Mucosa of descending colon (tissue), 3 donors: ENCODE data around the gene CXCL3. TPM values are rescaled to one million over a fixed set of nuclear protein-coding genes. Genes with fewer than 3 reads are reported as not detected.

Source experiments
- ATAC-seq: fragments of 200-7000 bp; cut with Tn5 transposase; one replicate; pipeline ENCODE4 v1.9.1; 2020; ENCODE audit warnings: mild to moderate bottlenecking, moderate library complexity
- DNase-seq, 3 donors: peaks; one replicate each; pipeline ENCODE4 v3.0.0-alpha.2; 2020
- H3K36me3 ChIP-seq: fragments of 200-600 bp; one replicate; pipeline ENCODE4 v1.8.0; 2021; ENCODE audit warnings: low read depth, mild to moderate bottlenecking
- H3K4me1 ChIP-seq: fragments of 200-600 bp; one replicate; pipeline ENCODE4 v1.8.0; 2021; ENCODE audit warnings: low read depth, mild to moderate bottlenecking
- H3K4me3 ChIP-seq: fragments of 200-600 bp; one replicate; pipeline ENCODE4 v1.8.0; 2021; ENCODE audit warnings: mild to moderate bottlenecking
- H3K9me3 ChIP-seq: fragments of 200-600 bp; one replicate; pipeline ENCODE4 v1.8.0; 2021; ENCODE audit warnings: mild to moderate bottlenecking
- intact Hi-C, 2 donors: fragments of 100-400 bp; cut with DNase I in 1 of 2; cut with micrococcal nuclease in 1 of 2; formaldehyde crosslinking; loops; one replicate each; pipeline versions ENCODE4 v1.11.0 to v1.11.1; 2022; cut with DNase I, micrococcal nuclease
- total RNA-seq, 3 donors: library from RNA; stranded (reverse); fragmentation: NEBNext Ultra II Directional in 2 of 3; extraction: Animal tissue kit (Norgen Biotek cat#: 25700) in 2 of 3; gene quantifications; one replicate each; pipeline versions ENCODE4 v1.2.1 to v1.2.4, GENCODE V29; 2021 to 2023
- TF ChIP-seq, protein P1 (sequence below): fragments of 200-600 bp; IDR thresholded peaks from one replicate; pipeline ENCODE4 v1.8.0; 2022; ENCODE audit warnings: antibody characterized with exemption, mild to moderate bottlenecking
- donor health status: DM: no; HTN: no; CAD: no; lungs with moderate emphysema.
- donor health status: DM: no; HTN: no; CAD: no.
- donor health status: DM: no; HTN: yes; CAD: no.

Gene CXCL3
- total RNA-seq, 3 donors from 2014 or later = 2.7 to 30.8 (median 3.9) TPM

DNA sequence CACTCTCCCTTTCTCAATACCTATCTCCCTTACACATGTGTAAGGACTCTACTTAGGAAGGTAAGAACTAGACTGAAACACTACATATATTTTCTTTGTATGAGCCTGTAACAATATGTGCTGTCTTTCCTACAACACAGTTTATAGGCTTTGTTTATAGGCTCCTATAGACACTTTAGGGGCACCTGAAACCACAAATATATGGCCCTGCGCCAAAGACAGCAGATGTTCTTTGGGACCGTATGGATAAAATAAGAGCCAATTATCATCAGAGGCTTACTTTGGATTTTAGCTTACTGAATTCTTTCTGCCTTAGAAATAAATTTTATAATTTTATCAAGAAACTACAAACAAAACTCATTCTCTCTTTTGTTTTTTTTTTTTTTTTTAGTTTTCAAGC lies 16.6 kb upstream of the CXCL3 start:
- H3K36me3 ChIP-seq = no peaks in the 10 kb centered on the region
- H3K9me3 ChIP-seq = no peaks in the 10 kb centered on the region
- TF ChIP-seq, protein P1, sequence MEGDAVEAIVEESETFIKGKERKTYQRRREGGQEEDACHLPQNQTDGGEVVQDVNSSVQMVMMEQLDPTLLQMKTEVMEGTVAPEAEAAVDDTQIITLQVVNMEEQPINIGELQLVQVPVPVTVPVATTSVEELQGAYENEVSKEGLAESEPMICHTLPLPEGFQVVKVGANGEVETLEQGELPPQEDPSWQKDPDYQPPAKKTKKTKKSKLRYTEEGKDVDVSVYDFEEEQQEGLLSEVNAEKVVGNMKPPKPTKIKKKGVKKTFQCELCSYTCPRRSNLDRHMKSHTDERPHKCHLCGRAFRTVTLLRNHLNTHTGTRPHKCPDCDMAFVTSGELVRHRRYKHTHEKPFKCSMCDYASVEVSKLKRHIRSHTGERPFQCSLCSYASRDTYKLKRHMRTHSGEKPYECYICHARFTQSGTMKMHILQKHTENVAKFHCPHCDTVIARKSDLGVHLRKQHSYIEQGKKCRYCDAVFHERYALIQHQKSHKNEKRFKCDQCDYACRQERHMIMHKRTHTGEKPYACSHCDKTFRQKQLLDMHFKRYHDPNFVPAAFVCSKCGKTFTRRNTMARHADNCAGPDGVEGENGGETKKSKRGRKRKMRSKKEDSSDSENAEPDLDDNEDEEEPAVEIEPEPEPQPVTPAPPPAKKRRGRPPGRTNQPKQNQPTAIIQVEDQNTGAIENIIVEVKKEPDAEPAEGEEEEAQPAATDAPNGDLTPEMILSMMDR = no peak
- DNase-seq (no peak), ATAC-seq (peak; percentile 48)
- H3K4me1 ChIP-seq = no peaks in the 10 kb centered on the region
- intact Hi-C loops = no loop called here
- H3K4me3 ChIP-seq = no peak overlapping the region

DNA sequence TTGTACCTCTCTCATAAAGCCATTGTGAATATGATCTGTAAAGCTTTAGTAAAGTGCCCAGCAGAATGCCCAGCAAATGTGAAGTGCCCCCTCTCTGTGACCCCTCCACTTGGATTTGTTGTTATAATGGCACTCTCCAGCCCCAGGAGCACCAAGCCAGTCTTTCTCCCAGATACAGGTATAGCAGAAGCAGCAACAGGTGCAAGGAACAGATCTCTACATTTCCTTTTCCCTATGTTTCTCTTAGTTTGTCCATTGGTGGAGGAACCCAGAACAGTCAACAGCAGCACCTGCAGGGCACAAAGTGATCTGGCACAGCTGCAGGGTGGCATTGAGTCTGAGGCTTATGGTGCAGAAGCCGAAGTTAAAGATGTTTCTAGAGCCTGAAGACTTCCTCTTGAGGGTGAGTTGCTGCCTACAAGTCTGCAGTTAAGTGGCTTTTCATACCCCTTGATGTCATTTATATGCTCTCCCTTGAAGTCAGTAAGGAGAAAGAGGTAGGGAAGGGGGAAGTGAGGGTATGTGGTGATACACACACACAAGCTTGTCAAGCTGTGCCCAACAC lies 16.1 kb upstream of the CXCL3 start:
- Histone ChIP-seq H3K4me3 (no peak overlapping the region), H3K4me1 (no peaks in the 10 kb centered on the region), H3K36me3 (no peaks in the 10 kb centered on the region), H3K9me3 (no peaks in the 10 kb centered on the region)
- ATAC-seq (peak; percentile 88), DNase-seq (peak in 2 of 3 donors; percentile 23 to 26)
- intact Hi-C loops = no loop called here
- TF ChIP-seq, protein P1 = no peak

- no peaks in the 10 kb centered on the region for H3K4me1 ChIP-seq
- no peak overlapping the region for H3K4me3 ChIP-seq
- intact Hi-C loops = no loop called here
- no peak for ATAC-seq
- TF ChIP-seq, protein P1 = no peak
- H3K36me3 ChIP-seq = no peaks in the 10 kb centered on the region
- DNase-seq = no peak
- H3K9me3 ChIP-seq = peaks cover 6% of the 10 kb centered on the region
Measured at GRCh38 chr4:74047152-74047551, 8.7 kb upstream of the CXCL3 start.

DNA sequence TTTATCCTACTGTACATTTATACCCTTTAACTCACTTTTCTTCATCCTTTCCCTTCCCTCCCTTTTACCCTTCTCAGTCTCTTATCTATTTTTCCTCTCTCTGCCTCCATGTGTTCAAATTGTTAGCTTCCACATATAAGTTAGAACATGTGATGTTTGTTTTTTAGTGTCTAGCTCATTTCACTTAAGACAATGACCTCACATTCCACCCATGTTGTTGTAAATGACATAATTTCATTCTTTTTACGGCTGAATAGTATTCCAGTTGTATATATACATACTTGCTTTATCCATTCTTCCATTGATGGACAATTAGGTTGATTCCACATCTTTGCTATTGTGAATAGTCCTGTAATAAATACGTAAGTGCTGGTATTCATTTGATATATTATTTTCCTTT lies 7.3 kb upstream of the CXCL3 start:
- Histone ChIP-seq H3K9me3 (peaks cover 6% of the 10 kb centered on the region), H3K4me3 (no peak overlapping the region), H3K36me3 (no peaks in the 10 kb centered on the region), H3K4me1 (no peaks in the 10 kb centered on the region)
- DNase-seq (no peak), ATAC-seq (no peak)
- intact Hi-C loops = no loop called here
- TF ChIP-seq, protein P1 = no peak

DNA sequence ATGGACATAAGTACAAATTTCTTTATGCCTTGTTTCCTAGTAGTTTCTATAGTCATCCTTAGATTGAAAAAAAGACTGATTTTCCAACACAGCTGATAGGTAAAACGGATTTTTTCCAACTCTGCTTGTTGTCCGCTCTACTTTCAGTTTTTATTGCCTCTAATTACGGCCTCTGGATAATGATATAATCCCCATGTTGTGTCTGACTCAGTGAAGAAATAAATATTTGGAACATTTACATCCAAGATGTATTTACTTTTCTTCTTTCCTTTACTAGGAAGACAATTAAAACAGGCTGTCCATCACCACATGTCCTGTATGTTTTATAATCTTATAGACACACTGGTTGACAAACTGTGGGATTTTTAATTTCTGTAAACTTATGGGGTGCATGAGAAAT lies 6.8 kb upstream of the CXCL3 start:
- peaks cover 6% of the 10 kb centered on the region for H3K9me3 ChIP-seq
- DNase-seq (no peak), ATAC-seq (peak; percentile 25)
- H3K4me1 ChIP-seq = no peaks in the 10 kb centered on the region
- H3K4me3 ChIP-seq = no peak overlapping the region
- TF ChIP-seq, protein P1 = no peak
- H3K36me3 ChIP-seq = no peaks in the 10 kb centered on the region
- intact Hi-C loops = no loop called here

DNA sequence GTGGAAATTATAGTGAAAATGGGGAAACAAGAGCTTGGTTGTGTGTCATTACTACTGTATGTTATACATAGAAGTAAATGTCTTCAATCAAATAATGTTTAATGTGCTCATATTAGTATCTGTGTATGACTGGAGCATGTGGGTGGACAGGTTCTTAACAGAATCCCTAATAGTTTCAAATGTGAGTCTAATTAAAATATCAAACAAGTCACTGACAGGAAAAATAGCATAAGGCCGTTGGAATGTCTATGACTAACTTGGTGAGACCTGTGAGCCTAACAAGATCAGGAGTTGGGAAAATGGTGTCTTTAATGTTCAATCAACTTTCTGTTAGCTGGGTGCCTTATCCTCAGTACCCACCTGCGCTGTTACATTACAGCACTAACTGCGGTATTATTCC lies 6.2 kb upstream of the CXCL3 start:
- ATAC-seq = no peak
- H3K4me1 ChIP-seq = no peaks in the 10 kb centered on the region
- H3K36me3 ChIP-seq = no peaks in the 10 kb centered on the region
- DNase-seq = no peak
- peaks cover 6% of the 10 kb centered on the region for H3K9me3 ChIP-seq
- H3K4me3 ChIP-seq = no peak overlapping the region
- intact Hi-C loops = no loop called here
- TF ChIP-seq, protein P1 = no peak
